SU-DHL-6 (cell line): ENCODE results near the gene ALDH18A1.

Experiments
- H2AFZ ChIP-seq: fragments of 200-600 bp; sonication (generic); 2 replicates; pipeline ENCODE4 v1.6.1; 2014; ENCODE audit warnings: low read depth, mild to moderate bottlenecking, moderate library complexity, mixed read lengths, antibody characterized with exemption, low read length; ENCODE audit not compliant: severe bottlenecking
- H3F3A ChIP-seq: fragments of 200-600 bp; shearing (Covaris generic); 2 replicates; pipeline ENCODE4 v1.6.0; 2016; ENCODE audit warnings: antibody characterized with exemption, mild to moderate bottlenecking; ENCODE audit not compliant: insufficient read depth
- H3K27ac ChIP-seq: fragments of 200-600 bp; sonication (generic); 2 replicates; pipeline ENCODE4 v1.5.1; 2016; ENCODE audit warnings: low read depth, mild to moderate bottlenecking, low read length, moderate library complexity, mixed read lengths
- H3K27me3 ChIP-seq: fragments of 200-600 bp; sonication (generic), shearing (Covaris generic); 2 replicates; pipeline ENCODE4 v1.6.0; 2014; ENCODE audit warnings: mild to moderate bottlenecking, low read length
- H3K36me3 ChIP-seq: fragments of 200-600 bp; sonication (generic); 2 replicates; pipeline ENCODE4 v1.6.1; 2014; ENCODE audit warnings: mild to moderate bottlenecking, low read length, mixed read lengths
- H3K4me2 ChIP-seq: fragments of 300-600, 200-600 bp; shearing (Covaris generic), sonication (generic); 2 replicates; pipeline ENCODE4 v1.6.0; 2014; ENCODE audit warnings: low read length, low read depth, mild to moderate bottlenecking; ENCODE audit not compliant: poor library complexity, severe bottlenecking
- H3K4me3 ChIP-seq: fragments of 200-600 bp; sonication (generic); 2 replicates; pipeline ENCODE4 v1.5.1; 2014; ENCODE audit warnings: antibody characterized with exemption, low read length, mild to moderate bottlenecking, mixed read lengths; ENCODE audit not compliant: insufficient read depth, poor library complexity, severe bottlenecking
- H3K79me2 ChIP-seq: fragments of 200-600 bp; sonication (generic); 2 replicates; pipeline ENCODE4 v1.6.1; 2014; ENCODE audit warnings: mild to moderate bottlenecking, low read length, moderate library complexity; ENCODE audit not compliant: insufficient read depth
- H3K9ac ChIP-seq: fragments of 200-600 bp; sonication (generic); 2 replicates; pipeline ENCODE4 v1.7.0; 2014; ENCODE audit warnings: mild to moderate bottlenecking, low read length
- H3K9me2 ChIP-seq: fragments of 200-600 bp; sonication (generic); replicated peaks from 2 replicates; pipeline ENCODE4 v1.6.1; 2014; ENCODE audit warnings: low read length; ENCODE audit not compliant: insufficient read depth
- H3K9me3 ChIP-seq: fragments of 200-600 bp; sonication (generic); 2 replicates; pipeline ENCODE4 v1.6.1; 2014; ENCODE audit warnings: low read length, mixed read lengths; ENCODE audit not compliant: insufficient read depth
- H4K20me1 ChIP-seq: fragments of 200-600 bp; sonication (generic); 2 replicates; pipeline ENCODE4 v1.6.1; 2014; ENCODE audit warnings: low read depth, mild to moderate bottlenecking, antibody characterized with exemption, low read length, moderate library complexity, mixed read lengths
- EZH2phosphoT487 ChIP-seq: fragments of 200-600 bp; sonication (generic), shearing (Covaris generic); conservative IDR thresholded peaks from 2 replicates; pipeline ENCODE4 v1.6.1; 2018; ENCODE audit warnings: mild to moderate bottlenecking, antibody characterized with exemption, low read length, moderate library complexity, mixed read lengths
- TF ChIP-seq, protein P1 (sequence below): fragments of 200-600 bp; sonication (generic); IDR thresholded peaks from one replicate; pipeline ENCODE4 v1.5.1; 2017; ENCODE audit warnings: antibody characterized with exemption, mild to moderate bottlenecking, low read length, moderate library complexity; ENCODE audit not compliant: insufficient read depth, poor library complexity, severe bottlenecking

Gene ALDH18A1

GRCh38 chr10:95694665-95695064 lies 38.2 kb upstream of the ALDH18A1 start:
- Histone ChIP-seq H3K36me3 (no peaks in the 10 kb centered on the region), H3K79me2 (peaks cover 21% of the 10 kb centered on the region), H3K9me3 (peaks cover 7% of the 10 kb centered on the region; the same call in 1 of the 2 replicates), H3K9me2 (no peaks in the 10 kb centered on the region), H3K4me3 (no peak overlapping the region), H3K9ac (peak overlapping the region; percentile 25; the same call in 1 of the 2 replicates), H3K4me2 (peak overlapping the region; percentile 56), H3F3A (0 out of 2 replicates have a peak, but pooled peaks cover 4% of the 10 kb centered on the region), H4K20me1 (no peaks in the 10 kb centered on the region), H2AFZ (peak overlapping the region; percentile 87), H3K27me3 (no peaks in the 10 kb centered on the region), H3K27ac (no peak overlapping the region)
- TF ChIP-seq, protein P1, sequence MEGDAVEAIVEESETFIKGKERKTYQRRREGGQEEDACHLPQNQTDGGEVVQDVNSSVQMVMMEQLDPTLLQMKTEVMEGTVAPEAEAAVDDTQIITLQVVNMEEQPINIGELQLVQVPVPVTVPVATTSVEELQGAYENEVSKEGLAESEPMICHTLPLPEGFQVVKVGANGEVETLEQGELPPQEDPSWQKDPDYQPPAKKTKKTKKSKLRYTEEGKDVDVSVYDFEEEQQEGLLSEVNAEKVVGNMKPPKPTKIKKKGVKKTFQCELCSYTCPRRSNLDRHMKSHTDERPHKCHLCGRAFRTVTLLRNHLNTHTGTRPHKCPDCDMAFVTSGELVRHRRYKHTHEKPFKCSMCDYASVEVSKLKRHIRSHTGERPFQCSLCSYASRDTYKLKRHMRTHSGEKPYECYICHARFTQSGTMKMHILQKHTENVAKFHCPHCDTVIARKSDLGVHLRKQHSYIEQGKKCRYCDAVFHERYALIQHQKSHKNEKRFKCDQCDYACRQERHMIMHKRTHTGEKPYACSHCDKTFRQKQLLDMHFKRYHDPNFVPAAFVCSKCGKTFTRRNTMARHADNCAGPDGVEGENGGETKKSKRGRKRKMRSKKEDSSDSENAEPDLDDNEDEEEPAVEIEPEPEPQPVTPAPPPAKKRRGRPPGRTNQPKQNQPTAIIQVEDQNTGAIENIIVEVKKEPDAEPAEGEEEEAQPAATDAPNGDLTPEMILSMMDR, result no peak
- TF ChIP-seq EZH2phosphoT487, result no peak

GRCh38 chr10:95693668-95694534 lies 37.4 kb upstream of the ALDH18A1 start, which contains the start of gene TCTN3:
Gene TCTN3 (minus strand): TSS chr10:95693927. CDS start chr10:95693899, 28 bp downstream.
- Histone ChIP-seq H3K27ac (no peak within 1 kb of the TSS), H3K9ac (peak within 1 kb of the TSS; percentile 78), H3K36me3 (no peaks in the 10 kb centered on the region), H3K4me3 (peak within 1 kb of the TSS; percentile 89), H3K27me3 (no peaks in the 10 kb centered on the region), H3K9me3 (peaks cover 7% of the 10 kb centered on the region; the same call in 1 of the 2 replicates), H3K4me2 (peak within 1 kb of the TSS; percentile 76), H3K79me2 (peaks cover 21% of the 10 kb centered on the region), H2AFZ (peak within 1 kb of the TSS; percentile 88), H3K9me2 (no peaks in the 10 kb centered on the region), H4K20me1 (no peaks in the 10 kb centered on the region), H3F3A (0 out of 2 replicates have a peak, but pooled peaks cover 4% of the 10 kb centered on the region)
- TF ChIP-seq, protein P1, result peak; percentile 99
- no peak for TF ChIP-seq EZH2phosphoT487

GRCh38 chr10:95693071-95693667 lies 36.7 kb upstream of the ALDH18A1 start:
- no peaks in the 10 kb centered on the region for H3K9me2 ChIP-seq
- no peak overlapping the region for H3K27ac ChIP-seq
- no peaks in the 10 kb centered on the region for H3K27me3 ChIP-seq
- H4K20me1 ChIP-seq, result no peaks in the 10 kb centered on the region
- H3K4me3 ChIP-seq, result peak overlapping the region; percentile 89
- TF ChIP-seq, protein P1, result no peak
- no peak for TF ChIP-seq EZH2phosphoT487
- H3K9me3 ChIP-seq, result peaks cover 4% of the 10 kb centered on the region; the same call in 1 of the 2 replicates
- no peaks in the 10 kb centered on the region for H3K36me3 ChIP-seq
- peak overlapping the region; percentile 78 for H3K9ac ChIP-seq
- H3K4me2 ChIP-seq, result peak overlapping the region; percentile 76
- peaks cover 21% of the 10 kb centered on the region for H3K79me2 ChIP-seq
- H3F3A ChIP-seq, result 0 out of 2 replicates have a peak, but pooled peaks cover 4% of the 10 kb centered on the region
- H2AFZ ChIP-seq, result peak overlapping the region; percentile 88
